Caco-2 (cell line): ENCODE measurements around the gene TINAG. TPM values are rescaled to one million over a fixed set of nuclear protein-coding genes. Genes with fewer than 3 reads are reported as not detected.

Experiments used
- BruUV-seq: library from RNA; stranded (reverse); fragments of 400-500 nt; replicated peaks from 2 replicates; lab custom pipeline; 2021; lab: Mats Ljungman, UMichigan
- CTCF ChIA-PET: fragments of 300-600 bp; sonication (Branson Sonifier 250); formaldehyde crosslinking; loops from one replicate; lab custom pipeline; 2022; ENCODE audit warnings: antibody characterized with exemption; lab: Charles Lee
- POLR2A ChIA-PET: fragments of 300-600 bp; sonication (Branson Sonifier 250); formaldehyde crosslinking; loops from one replicate; lab custom pipeline; 2022; ENCODE audit warnings: antibody characterized with exemption; lab: Charles Lee
- DNase-seq, 2 experiments: peaks; one replicate each; pipeline versions ENCODE4 v3.0.0 to v3.0.0-alpha.2; 2020 to 2022
- H3K27me3 ChIP-seq: replicated peaks from 2 replicates; pipeline ENCODE4 v1.6.0; 2011; ENCODE audit warnings: low read length; ENCODE audit not compliant: control insufficient read depth, insufficient read depth
- H3K36me3 ChIP-seq: 2 replicates; pipeline ENCODE4 v1.5.1; 2011; ENCODE audit warnings: low read length; ENCODE audit not compliant: control insufficient read depth, insufficient read depth
- H3K4me1 ChIP-seq: fragments of 250-450 bp; sonication (Bioruptor Pico); 2 replicates; pipeline ENCODE4 v1.5.1; 2020; ENCODE audit warnings: mild to moderate bottlenecking
- H3K4me3 ChIP-seq: 2 replicates; pipeline ENCODE4 v1.5.1; 2011; ENCODE audit warnings: low read depth, mild to moderate bottlenecking, control low read depth, low read length
- H3K9me3 ChIP-seq: fragments of 250-450 bp; sonication (Bioruptor Pico); 2 replicates; pipeline ENCODE4 v1.5.1; 2020; ENCODE audit warnings: mild to moderate bottlenecking, moderate library complexity
- H3K27ac Mint-ChIP-seq: one replicate; pipeline ENCODE4 v1.8.0; 2022; ENCODE audit warnings: mixed read lengths; ENCODE audit not compliant: unreplicated experiment
- H3K27me3 Mint-ChIP-seq: one replicate; pipeline ENCODE4 v1.8.0; 2022; ENCODE audit warnings: mixed read lengths; ENCODE audit not compliant: insufficient read depth, unreplicated experiment
- H3K36me3 Mint-ChIP-seq: one replicate; pipeline ENCODE4 v1.8.0; 2022; ENCODE audit warnings: mild to moderate bottlenecking, mixed read lengths; ENCODE audit not compliant: insufficient read depth, unreplicated experiment
- H3K4me1 Mint-ChIP-seq: one replicate; pipeline ENCODE4 v1.8.0; 2022; ENCODE audit warnings: low read depth, mixed read lengths; ENCODE audit not compliant: unreplicated experiment
- H3K4me3 Mint-ChIP-seq: one replicate; pipeline ENCODE4 v1.8.0; 2022; ENCODE audit warnings: mild to moderate bottlenecking, moderate library complexity, mixed read lengths; ENCODE audit not compliant: unreplicated experiment
- H3K9me3 Mint-ChIP-seq: one replicate; pipeline ENCODE4 v1.8.0; 2022; ENCODE audit warnings: mixed read lengths; ENCODE audit not compliant: unreplicated experiment
- CTCF ChIP-seq, 2 experiments: fragments of 200-600 bp in 1 of 2; IDR thresholded peaks; 1 replicate in 1 of 2; 2 replicates in 1 of 2; pipeline versions ENCODE4 v1.5.1 to v1.8.0; 2011 to 2022; ENCODE audit warnings: antibody characterized with exemption in 1 of 2, control low read depth in 1 of 2, inconsistent platforms in 1 of 2, low read depth in 1 of 2, low read length in 1 of 2, mild to moderate bottlenecking in 1 of 2, moderate library complexity in 1 of 2; ENCODE audit not compliant: insufficient read depth in 1 of 2, severe bottlenecking in 1 of 2, unreplicated experiment in 1 of 2
- intact Hi-C: fragments of 100-400 bp; cut with micrococcal nuclease; formaldehyde crosslinking; loops from one replicate; pipeline ENCODE4 v1.10.0; 2022; ENCODE audit not compliant: unreplicated experiment
- total RNA-seq: library from RNA; stranded (reverse); gene quantifications from 2 replicates; pipeline ENCODE4 v1.2.3, GENCODE V29; 2022

Gene TINAG
- total RNA-seq, 1 experiment from 2014 or later: not detected

GRCh38 chr6:54391577-54391976, 83.3 kb downstream of the TINAG start:
- no peak overlapping the region for H3K4me3 ChIP-seq
- no peaks in the 10 kb centered on the region for H3K27me3 ChIP-seq
- CTCF ChIA-PET: no interaction called here
- no peaks in the 10 kb centered on the region for H3K4me1 ChIP-seq
- no peaks in the 10 kb centered on the region for H3K9me3 ChIP-seq
- Mint-ChIP-seq H3K36me3 (no peaks in the 10 kb centered on the region), H3K27me3 (no peaks in the 10 kb centered on the region), H3K4me1 (no peaks in the 10 kb centered on the region), H3K4me3 (no peak overlapping the region), H3K27ac (no peak overlapping the region), H3K9me3 (peaks cover 9% of the 10 kb centered on the region)
- no peak for TF ChIP-seq CTCF (IDR thresholded peaks at IDR 0.05; ENCODE audit: insufficient read depth in 1 of 2, low read depth in 1 of 2, low read length in 1 of 2, severe bottlenecking in 1 of 2, unreplicated experiment in 1 of 2)
- no peaks in the 10 kb centered on the region for H3K36me3 ChIP-seq
- intact Hi-C loops: no loop called here
- no peak for DNase-seq
- POLR2A ChIA-PET: no interaction called here
- no TSS peak for BruUV-seq

- Mint-ChIP-seq H3K27ac (no peak overlapping the region), H3K9me3 (no peaks in the 10 kb centered on the region), H3K36me3 (no peaks in the 10 kb centered on the region), H3K27me3 (no peaks in the 10 kb centered on the region), H3K4me1 (no peaks in the 10 kb centered on the region), H3K4me3 (no peak overlapping the region)
- no peaks in the 10 kb centered on the region for H3K36me3 ChIP-seq
- no peaks in the 10 kb centered on the region for H3K9me3 ChIP-seq
- ChIA-PET CTCF (no interaction called here), POLR2A (no interaction called here)
- intact Hi-C loops: no loop called here
- BruUV-seq: no TSS peak
- H3K27me3 ChIP-seq: no peaks in the 10 kb centered on the region
- no peaks in the 10 kb centered on the region for H3K4me1 ChIP-seq
- TF ChIP-seq CTCF (IDR thresholded peaks at IDR 0.05; ENCODE audit: insufficient read depth in 1 of 2, low read depth in 1 of 2, low read length in 1 of 2, severe bottlenecking in 1 of 2, unreplicated experiment in 1 of 2): no peak
- H3K4me3 ChIP-seq: no peak overlapping the region
- no peak for DNase-seq
Measured at GRCh38 chr6:54403096-54403495, 94.9 kb downstream of the TINAG start.

GRCh38 chr6:54404791-54405190, 96.5 kb downstream of the TINAG start:
- POLR2A ChIA-PET: no interaction called here
- intact Hi-C loops: no loop called here
- peaks cover 13% of the 10 kb centered on the region for H3K9me3 Mint-ChIP-seq

More at GRCh38 chr6:54404791-54405190, 96.5 kb downstream of the TINAG start:
- H3K4me1 ChIP-seq: no peaks in the 10 kb centered on the region
- no TSS peak for BruUV-seq
- Mint-ChIP-seq H3K4me1 (no peaks in the 10 kb centered on the region), H3K4me3 (no peak overlapping the region), H3K27me3 (no peaks in the 10 kb centered on the region), H3K36me3 (no peaks in the 10 kb centered on the region), H3K27ac (no peak overlapping the region)
- TF ChIP-seq CTCF (IDR thresholded peaks at IDR 0.05; ENCODE audit: insufficient read depth in 1 of 2, low read depth in 1 of 2, low read length in 1 of 2, severe bottlenecking in 1 of 2, unreplicated experiment in 1 of 2): no peak
- CTCF ChIA-PET: no interaction called here
- no peak for DNase-seq
- H3K4me3 ChIP-seq: no peak overlapping the region
- H3K9me3 ChIP-seq: no peaks in the 10 kb centered on the region
- H3K36me3 ChIP-seq: no peaks in the 10 kb centered on the region
- H3K27me3 ChIP-seq: no peaks in the 10 kb centered on the region
